Measurements from ENCODE around the gene SMARCD3. TPM values are rescaled to one million over a fixed set of nuclear protein-coding genes. Genes with fewer than 3 reads are reported as not detected.

SMARCD3 gene
- total and polyA plus RNA-seq, 9 of the 15 experiments (the other 6 are each of a cell fraction or from before 2014, with no cell fraction given) = 0.43 to 3.6 (median 2.6) TPM

GRCh38 chr7:151237244-151238189 lies 11.0 kb downstream of the SMARCD3 start:
- Histone ChIP-seq H2AFZ (ENCODE audit: low read depth, low read length) (no peak overlapping the region), H3K9me3 (replicated peaks; ENCODE audit: control insufficient read depth, insufficient read depth, low read depth, low read length) (no peaks in the 10 kb centered on the region), H3K27me3 (ENCODE audit: control insufficient read depth in 2 of 2, insufficient read depth in 2 of 2, low read length in 2 of 2) (no peaks in the 10 kb centered on the region), H3K79me2 (ENCODE audit: control insufficient read depth, insufficient read depth, low read length) (peaks cover 23% of the 10 kb centered on the region), H3K9me1 (ENCODE audit: control insufficient read depth, insufficient read depth, low read length) (peaks cover 4% of the 10 kb centered on the region), H4K20me1 (replicated peaks; ENCODE audit: control insufficient read depth, insufficient read depth, low read length) (peaks cover 65% of the 10 kb centered on the region), H3K36me3 (ENCODE audit: control insufficient read depth, insufficient read depth, low read length) (peaks cover 42% of the 10 kb centered on the region; the same call in 2 of the 3 replicates), H3K9ac (ENCODE audit: insufficient read depth in 1 of 2, low read depth in 2 of 2, low read length in 2 of 2) (no peak overlapping the region; a peak in 1 of 4 replicates), H3K4me3 (no peak overlapping the region), H3K4me1 (replicated peaks in 1 of 2; ENCODE audit: control insufficient read depth in 2 of 2, insufficient read depth in 2 of 2, low read length in 2 of 2) (peaks cover 17 to 45% of the 10 kb centered on the region in 2 experiments; a peak in 4 of 5 replicates), H3K27ac (ENCODE audit: extremely low read depth, low read depth, low read length) (no peak overlapping the region), H3K4me2 (ENCODE audit: insufficient read depth, low read length) (no peak overlapping the region)
- POLR2A ChIA-PET = interaction anchor here (0.6 to 3.8 kb wide), 13 partner anchors 9 to 108 kb away, joined by 3 to 36 read pairs (median 5); partner anchors contain the start of gene ABCF2
- DNase-seq (ENCODE audit: extremely low read depth in 1 of 4, low spot score in 3 of 4) (no peak), FAIRE-seq (no peak), ATAC-seq (no peak)
- WGBS (ENCODE audit: insufficient coverage, low coverage, missing lambda C conversion rate) = 93% methylated on average over 44 of the region's 44 CpGs
- CTCF ChIA-PET (ENCODE audit: low intra/inter-chr PET ratio) = no interaction called here
- peak; percentile 23 for TF ChIP-seq POLR2B (IDR thresholded peaks at IDR 0.05; ENCODE audit: low read depth, partially characterized antibody)
- 0 out of 2 replicates have a peak, but pooled peaks have one; percentile 1 for TF ChIP-seq PML (IDR thresholded peaks at IDR 0.05; ENCODE audit: low read length)
- peak; percentile 53 for TF ChIP-seq RBFOX2 (IDR thresholded peaks at IDR 0.05; ENCODE audit: low read depth, low read length)
- TF ChIP-seq FOXO4 (CRISPR knock-in tag; IDR thresholded peaks at IDR 0.05) = peak; percentile 26; the same call in 1 of the 2 replicates
- TF ChIP-seq HMGN3 (IDR thresholded peaks at IDR 0.05; ENCODE audit: borderline replicate concordance, extremely low read depth, insufficient read length, low read depth, low read length) = peak; percentile 53
- no peak for TF ChIP-seq HSF4 (CRISPR knock-in tag; IDR thresholded peaks at IDR 0.05; ENCODE audit: borderline replicate concordance)
- no peak for TF ChIP-seq ELK3 (CRISPR knock-in tag; IDR thresholded peaks at IDR 0.05)
- peak; percentile 72 for TF ChIP-seq POLR2G (IDR thresholded peaks at IDR 0.05; ENCODE audit: low read depth, low read length)
- TF ChIP-seq ARHGAP35 (IDR thresholded peaks at IDR 0.05; ENCODE audit: partially characterized antibody) = no peak
- TF ChIP-seq CCNT2 (IDR thresholded peaks at IDR 0.05; ENCODE audit: borderline replicate concordance, extremely low read depth, insufficient read length, low read depth, low read length) = peak; percentile 28
- in situ Hi-C loops (cut with MboI) = no loop called here
- no TSS peak for BruUV-seq (replicated peaks)
- intact Hi-C loops (cut with micrococcal nuclease) = no loop called here

All from K562 (cell line).